Astrocyte (in vitro differentiated cells and primary cell): ENCODE results near the gene BET1. TPM values are rescaled to one million over a fixed set of nuclear protein-coding genes. Genes with fewer than 3 reads are reported as not detected.

ENCODE experiments used
- DNase-seq: peaks from one replicate; pipeline ENCODE4 v3.0.0-alpha.2; 2010; ENCODE audit warnings: low read depth
- FAIRE-seq: peaks from 2 replicates; lab custom pipeline; 2011; peaks lifted over from hg19 to GRCh38; lab: Jason Lieb, UNC
- H2AFZ ChIP-seq: 2 replicates; pipeline ENCODE4 v1.6.0; 2012; ENCODE audit warnings: low read depth, low read length, inconsistent platforms
- H3K27ac ChIP-seq: 2 replicates; pipeline ENCODE4 v1.5.1; 2011; ENCODE audit warnings: low read depth, low read length, inconsistent platforms
- H3K27me3 ChIP-seq: 2 replicates; pipeline ENCODE4 v1.6.0; 2011; ENCODE audit warnings: low read length, inconsistent platforms; ENCODE audit not compliant: insufficient read depth
- H3K36me3 ChIP-seq: 2 replicates; pipeline ENCODE4 v1.5.1; 2011; ENCODE audit warnings: low read length, inconsistent platforms; ENCODE audit not compliant: insufficient read depth
- H3K4me1 ChIP-seq: 2 replicates; pipeline ENCODE4 v1.5.1; 2011; ENCODE audit warnings: low read length, inconsistent platforms; ENCODE audit not compliant: insufficient read depth
- H3K4me2 ChIP-seq: 2 replicates; pipeline ENCODE4 v1.6.0; 2012; ENCODE audit warnings: low read length, inconsistent platforms
- H3K4me3 ChIP-seq: 2 replicates; pipeline ENCODE4 v1.5.1; 2011; ENCODE audit warnings: low read depth, mild to moderate bottlenecking, low read length, inconsistent platforms; ENCODE audit not compliant: insufficient read depth
- H3K79me2 ChIP-seq: 2 replicates; pipeline ENCODE4 v1.6.0; 2012; ENCODE audit warnings: mild to moderate bottlenecking, low read length, inconsistent platforms; ENCODE audit not compliant: insufficient read depth
- H3K9ac ChIP-seq: 2 replicates; pipeline ENCODE4 v1.6.0; 2012; ENCODE audit warnings: mild to moderate bottlenecking, low read length, inconsistent platforms
- H3K9me3 ChIP-seq: 2 replicates; pipeline ENCODE4 v1.5.1; 2012; ENCODE audit warnings: low read depth, mild to moderate bottlenecking, low read length, inconsistent platforms; ENCODE audit not compliant: insufficient read depth
- H4K20me1 ChIP-seq: 2 replicates; pipeline ENCODE4 v1.6.0; 2012; ENCODE audit warnings: low read length, inconsistent platforms; ENCODE audit not compliant: insufficient read depth
- H3K27ac Mint-ChIP-seq: one replicate; pipeline ENCODE4 v1.8.0; 2021; ENCODE audit warnings: mild to moderate bottlenecking, mixed read lengths; ENCODE audit not compliant: unreplicated experiment
- H3K27me3 Mint-ChIP-seq: one replicate; pipeline ENCODE4 v1.8.0; 2021; ENCODE audit warnings: low read depth, mixed read lengths; ENCODE audit not compliant: unreplicated experiment
- H3K36me3 Mint-ChIP-seq: one replicate; pipeline ENCODE4 v1.8.0; 2021; ENCODE audit warnings: low read depth, mixed read lengths; ENCODE audit not compliant: unreplicated experiment
- H3K4me1 Mint-ChIP-seq: one replicate; pipeline ENCODE4 v1.8.0; 2021; ENCODE audit warnings: low read depth, mixed read lengths; ENCODE audit not compliant: unreplicated experiment
- H3K4me3 Mint-ChIP-seq: one replicate; pipeline ENCODE4 v1.8.0; 2021; ENCODE audit warnings: mild to moderate bottlenecking, moderate library complexity, mixed read lengths; ENCODE audit not compliant: unreplicated experiment
- H3K9me3 Mint-ChIP-seq: one replicate; pipeline ENCODE4 v1.8.0; 2021; ENCODE audit warnings: mild to moderate bottlenecking, mixed read lengths; ENCODE audit not compliant: unreplicated experiment
- EZH2 ChIP-seq: IDR thresholded peaks from 2 replicates; pipeline ENCODE4 v1.6.1; 2012; ENCODE audit warnings: mild to moderate bottlenecking, low read length, inconsistent platforms; ENCODE audit not compliant: insufficient read depth
- total RNA-seq: library from RNA; stranded (reverse); gene quantifications from 2 replicates; pipeline ENCODE4 v1.2.1, GENCODE V29; 2021
- TF ChIP-seq, protein P1 (sequence below): IDR thresholded peaks from 2 replicates; pipeline ENCODE4 v1.5.1; 2011; ENCODE audit warnings: low read depth, mild to moderate bottlenecking, inconsistent platforms, low read length, moderate library complexity; ENCODE audit not compliant: insufficient read depth

BET1 gene
- total RNA-seq, 1 donor from 2014 or later = 37.4 TPM

DNA sequence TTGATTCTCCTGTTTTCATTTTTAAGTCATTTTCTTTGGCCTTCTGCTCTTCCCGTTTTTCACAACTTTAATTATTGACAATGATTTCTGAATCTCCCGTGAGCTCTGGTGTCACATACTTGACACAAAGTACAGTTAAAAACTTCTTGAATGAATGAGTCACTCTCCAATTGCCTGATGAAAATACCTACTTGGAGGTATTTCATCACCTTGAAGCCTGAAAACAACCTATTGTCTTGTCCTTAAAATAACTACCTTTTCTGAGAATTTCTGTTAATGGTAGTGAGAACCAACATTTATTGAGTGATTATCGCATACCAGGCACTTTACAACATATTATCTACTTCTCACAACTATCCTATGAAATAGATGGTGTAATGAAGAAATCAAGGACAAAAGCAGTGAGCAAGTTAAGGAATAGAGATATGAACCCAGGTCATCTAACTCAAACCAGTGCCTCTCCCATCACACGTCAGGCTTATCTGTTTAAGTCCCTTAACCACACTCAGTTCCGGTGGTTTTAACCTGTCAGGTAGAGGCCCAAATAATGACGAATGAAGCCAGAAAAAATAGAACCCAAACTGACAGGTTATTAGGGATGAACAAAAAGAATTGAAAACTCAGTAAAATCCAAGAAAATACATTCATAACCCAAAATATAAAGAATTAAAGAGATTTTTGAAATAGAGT lies 11.6 kb downstream of the BET1 start:
- TF ChIP-seq EZH2 = no peak
- TF ChIP-seq, protein P1, sequence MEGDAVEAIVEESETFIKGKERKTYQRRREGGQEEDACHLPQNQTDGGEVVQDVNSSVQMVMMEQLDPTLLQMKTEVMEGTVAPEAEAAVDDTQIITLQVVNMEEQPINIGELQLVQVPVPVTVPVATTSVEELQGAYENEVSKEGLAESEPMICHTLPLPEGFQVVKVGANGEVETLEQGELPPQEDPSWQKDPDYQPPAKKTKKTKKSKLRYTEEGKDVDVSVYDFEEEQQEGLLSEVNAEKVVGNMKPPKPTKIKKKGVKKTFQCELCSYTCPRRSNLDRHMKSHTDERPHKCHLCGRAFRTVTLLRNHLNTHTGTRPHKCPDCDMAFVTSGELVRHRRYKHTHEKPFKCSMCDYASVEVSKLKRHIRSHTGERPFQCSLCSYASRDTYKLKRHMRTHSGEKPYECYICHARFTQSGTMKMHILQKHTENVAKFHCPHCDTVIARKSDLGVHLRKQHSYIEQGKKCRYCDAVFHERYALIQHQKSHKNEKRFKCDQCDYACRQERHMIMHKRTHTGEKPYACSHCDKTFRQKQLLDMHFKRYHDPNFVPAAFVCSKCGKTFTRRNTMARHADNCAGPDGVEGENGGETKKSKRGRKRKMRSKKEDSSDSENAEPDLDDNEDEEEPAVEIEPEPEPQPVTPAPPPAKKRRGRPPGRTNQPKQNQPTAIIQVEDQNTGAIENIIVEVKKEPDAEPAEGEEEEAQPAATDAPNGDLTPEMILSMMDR = no peak
- Mint-ChIP-seq H3K27ac (no peak overlapping the region), H3K27me3 (no peaks in the 10 kb centered on the region), H3K9me3 (no peaks in the 10 kb centered on the region), H3K4me1 (peaks cover 2% of the 10 kb centered on the region), H3K4me3 (no peak overlapping the region), H3K36me3 (no peaks in the 10 kb centered on the region)
- Histone ChIP-seq H3K9ac (no peak overlapping the region), H3K36me3 (peaks cover 7% of the 10 kb centered on the region), H2AFZ (no peak overlapping the region), H3K27me3 (no peaks in the 10 kb centered on the region), H3K4me2 (no peak overlapping the region), H3K9me3 (no peaks in the 10 kb centered on the region), H3K27ac (no peak overlapping the region), H3K4me1 (no peaks in the 10 kb centered on the region), H3K79me2 (no peaks in the 10 kb centered on the region), H4K20me1 (no peaks in the 10 kb centered on the region), H3K4me3 (no peak overlapping the region)
- no peak for FAIRE-seq
- DNase-seq = no peak

GRCh38 chr7:93987297-93987696 lies 16.9 kb downstream of the BET1 start:
- H4K20me1 ChIP-seq = no peaks in the 10 kb centered on the region
- H3K36me3 ChIP-seq = no peaks in the 10 kb centered on the region
- H3K4me3 Mint-ChIP-seq = no peak overlapping the region
- no peaks in the 10 kb centered on the region for H3K4me1 ChIP-seq
- H3K9me3 ChIP-seq = no peaks in the 10 kb centered on the region
- FAIRE-seq (no peak), DNase-seq (no peak)
- H2AFZ ChIP-seq = no peak overlapping the region
- no peak overlapping the region for H3K27ac Mint-ChIP-seq
- H3K79me2 ChIP-seq = no peaks in the 10 kb centered on the region
- H3K4me2 ChIP-seq = no peak overlapping the region
- H3K9me3 Mint-ChIP-seq = no peaks in the 10 kb centered on the region
- no peaks in the 10 kb centered on the region for H3K27me3 Mint-ChIP-seq
- TF ChIP-seq EZH2 = no peak
- TF ChIP-seq, protein P1 = no peak
- H3K4me1 Mint-ChIP-seq = peaks cover under 1% of the 10 kb centered on the region
- no peak overlapping the region for H3K27ac ChIP-seq
- H3K9ac ChIP-seq = no peak overlapping the region
- H3K36me3 Mint-ChIP-seq = no peaks in the 10 kb centered on the region
- H3K4me3 ChIP-seq = no peak overlapping the region
- H3K27me3 ChIP-seq = no peaks in the 10 kb centered on the region

DNA sequence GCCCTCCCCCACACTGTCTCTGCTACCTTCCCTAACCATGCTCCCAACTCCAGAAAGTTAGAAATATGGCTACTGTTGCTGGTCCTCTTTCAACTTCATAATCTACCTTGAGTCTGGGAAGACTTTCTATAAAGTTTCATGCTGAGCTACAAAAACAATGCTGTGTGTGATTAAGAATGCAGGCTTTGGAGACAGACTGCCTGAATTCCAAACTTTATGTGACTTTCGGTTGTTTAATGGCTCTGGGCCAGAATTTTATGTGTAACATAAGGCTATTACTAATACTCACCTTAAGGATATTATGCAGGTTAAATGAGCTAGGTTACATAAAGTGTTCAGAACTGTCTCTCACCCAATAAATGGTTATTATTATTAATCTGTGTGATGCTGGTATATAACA lies 19.1 kb downstream of the BET1 start:
- no peak overlapping the region for H3K9ac ChIP-seq
- no peaks in the 10 kb centered on the region for H3K9me3 Mint-ChIP-seq
- no peaks in the 10 kb centered on the region for H3K36me3 ChIP-seq
- H2AFZ ChIP-seq = no peak overlapping the region
- no peaks in the 10 kb centered on the region for H3K27me3 Mint-ChIP-seq
- no peak overlapping the region for H3K4me3 ChIP-seq
- H3K27ac ChIP-seq = no peak overlapping the region
- no peak overlapping the region for H3K4me3 Mint-ChIP-seq
- no peaks in the 10 kb centered on the region for H3K27me3 ChIP-seq
- FAIRE-seq (no peak), DNase-seq (no peak)
- H3K36me3 Mint-ChIP-seq = no peaks in the 10 kb centered on the region
- H3K9me3 ChIP-seq = no peaks in the 10 kb centered on the region
- no peak overlapping the region for H3K4me2 ChIP-seq
- no peaks in the 10 kb centered on the region for H3K4me1 ChIP-seq
- TF ChIP-seq, protein P1 = no peak
- TF ChIP-seq EZH2 = no peak
- no peak overlapping the region for H3K27ac Mint-ChIP-seq
- peaks cover 8% of the 10 kb centered on the region for H3K4me1 Mint-ChIP-seq
- H4K20me1 ChIP-seq = no peaks in the 10 kb centered on the region
- no peaks in the 10 kb centered on the region for H3K79me2 ChIP-seq
